ENCODE data around the gene CD4.

CD4 gene

GRCh38 chr12:6829536-6830220, 40.4 kb downstream of the CD4 start:
- DNase-seq, result no peak

GRCh38 chr12:6830286-6830890, 41.1 kb downstream of the CD4 start:
- no peak for DNase-seq

GRCh38 chr12:6830999-6831398, 41.7 kb downstream of the CD4 start:
- DNase-seq, result no peak

- DNase-seq, result no peak
Measured at GRCh38 chr12:6831450-6831995, 42.2 kb downstream of the CD4 start.

GRCh38 chr12:6832125-6832524, 42.8 kb downstream of the CD4 start:
- DNase-seq, result no peak

GRCh38 chr12:6833189-6833890, 44.0 kb downstream of the CD4 start:
- DNase-seq, result no peak

GRCh38 chr12:6834254-6834653, 44.9 kb downstream of the CD4 start:
- DNase-seq, result no peak

GRCh38 chr12:6834873-6835272, 45.5 kb downstream of the CD4 start:
- no peak for DNase-seq

GRCh38 chr12:6836851-6837250, 47.5 kb downstream of the CD4 start:
- no peak for DNase-seq

GRCh38 chr12:6837370-6838060, 48.2 kb downstream of the CD4 start:
- no peak for DNase-seq

- DNase-seq, result no peak
Measured at GRCh38 chr12:6838854-6839253, 49.5 kb downstream of the CD4 start.

- peak; percentile 64 for DNase-seq
Measured at GRCh38 chr12:6839482-6840201, 50.3 kb downstream of the CD4 start.

GRCh38 chr12:6840330-6840729, 51.0 kb downstream of the CD4 start:
- no peak for DNase-seq

GRCh38 chr12:6840761-6841515, 51.6 kb downstream of the CD4 start, which contains the start of gene GNB3:
Gene GNB3 (plus strand): TSS chr12:6840925. CDS start chr12:6841288, 363 bp downstream.
- DNase-seq, result no peak

- DNase-seq, result no peak
Measured at GRCh38 chr12:6842075-6842474, 52.7 kb downstream of the CD4 start.

GRCh38 chr12:6843118-6843902, 54.0 kb downstream of the CD4 start:
- DNase-seq, result no peak

- DNase-seq, result no peak
Measured at GRCh38 chr12:6845395-6845794, 56.1 kb downstream of the CD4 start.

- DNase-seq, result no peak
Measured at GRCh38 chr12:6846316-6846869, 57.1 kb downstream of the CD4 start.

GRCh38 chr12:6847676-6848075, 58.3 kb downstream of the CD4 start:
- DNase-seq, result no peak

GRCh38 chr12:6849427-6849826, 60.1 kb downstream of the CD4 start:
- no peak for DNase-seq

Measured in NCI-H2107 (cell line).